Esophagus (tissue), 2 donors: ENCODE measurements around the gene GPC3. TPM values are rescaled to one million over a fixed set of nuclear protein-coding genes. Genes with fewer than 3 reads are reported as not detected.
"Not testable (repeated sequence)": the region's sequence is repeated elsewhere in the genome, so short reads cannot be mapped to it uniquely, and the experiment has no call there.

Experiments used
- H3K27ac ChIP-seq, 2 donors: one replicate each; pipeline ENCODE4 v1.5.1; 2013; ENCODE audit warnings: low read depth in 2 of 2, mild to moderate bottlenecking in 2 of 2, inconsistent platforms in 1 of 2, low read length in 1 of 2, moderate library complexity in 1 of 2
- H3K27me3 ChIP-seq, 2 donors: one replicate each; pipeline ENCODE4 v1.6.1; 2013; ENCODE audit warnings: low read length in 2 of 2, control low read depth in 1 of 2, mild to moderate bottlenecking in 1 of 2; ENCODE audit not compliant: insufficient read depth in 2 of 2, control insufficient read depth in 1 of 2
- H3K36me3 ChIP-seq, 2 donors: one replicate each; pipeline ENCODE4 v1.6.1; 2013; ENCODE audit warnings: low read length in 1 of 2; ENCODE audit not compliant: control insufficient read depth in 2 of 2, insufficient read depth in 2 of 2
- H3K4me1 ChIP-seq, 2 donors: one replicate each; pipeline ENCODE4 v1.6.1; 2013; ENCODE audit warnings: low read length in 1 of 2; ENCODE audit not compliant: control insufficient read depth in 2 of 2, insufficient read depth in 2 of 2
- H3K4me3 ChIP-seq, 2 donors: one replicate each; pipeline ENCODE4 v1.5.1; 2013; ENCODE audit warnings: low read length in 2 of 2, mild to moderate bottlenecking in 2 of 2, low read depth in 1 of 2, moderate library complexity in 1 of 2
- H3K9me3 ChIP-seq, 2 donors: one replicate each; pipeline ENCODE4 v1.6.1; 2013; ENCODE audit warnings: mild to moderate bottlenecking in 2 of 2, low read depth in 1 of 2, low read length in 1 of 2, moderate library complexity in 1 of 2; ENCODE audit not compliant: control insufficient read depth in 2 of 2, insufficient read depth in 1 of 2
- WGBS, 2 donors: extraction: QIAGEN DNeasy Blood & Tissue Kit; methylation state at CpG; one replicate each; pipeline ENCODE4 v1.1.7; 2013; 5-methylcytosine and 5-hydroxymethylcytosine counted together
- polyA plus RNA-seq, 2 donors: library from polyadenylated mRNA; stranded (reverse); fragments of 200-250 nt; gene quantifications; one replicate each; pipeline ENCODE4 v1.2.3, GENCODE V29; 2013
- donor health status: healthy with polysubstance abuse.
- donor health status: Bipolar disorder and iron deficiency.

The GPC3 gene
- polyA plus RNA-seq, 2 donors = 0.10 to 0.39 TPM

DNA sequence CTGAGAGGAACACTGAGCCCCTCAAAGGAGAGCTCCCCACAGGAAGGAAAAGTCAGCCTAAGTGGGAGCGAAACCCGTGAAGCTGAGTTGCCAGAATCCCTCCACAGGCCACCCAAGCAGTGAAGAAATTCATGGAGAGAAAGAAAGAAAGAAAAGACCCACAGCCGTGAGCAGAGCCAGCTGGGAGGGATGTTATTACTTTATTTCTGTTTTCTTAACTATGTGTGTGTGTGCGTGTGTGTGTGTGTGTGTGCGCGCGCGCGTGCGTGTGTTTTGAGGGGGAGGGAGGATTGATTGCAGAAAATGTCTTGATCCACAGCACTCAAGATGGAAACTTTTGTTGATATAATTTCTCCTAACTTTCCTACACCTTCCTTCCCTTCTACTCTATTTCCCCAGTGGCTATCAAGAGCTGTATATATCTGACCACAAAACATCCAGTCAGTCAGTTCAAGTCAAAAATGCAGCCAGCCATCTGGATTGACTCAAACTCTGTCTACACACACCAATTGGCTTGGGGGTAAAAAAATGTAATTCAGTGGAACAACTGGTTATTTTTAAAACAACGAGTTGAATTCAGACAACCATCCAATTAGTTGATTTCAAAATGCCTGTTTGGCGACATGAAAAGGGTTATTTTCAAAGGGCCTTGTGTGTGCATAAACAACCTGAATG, 13.8 kb upstream of the GPC3 start:
- H3K36me3 ChIP-seq = no peaks in the 10 kb centered on the region
- H3K4me1 ChIP-seq = no peaks in the 10 kb centered on the region
- H3K27me3 ChIP-seq = no peaks in the 10 kb centered on the region
- WGBS, 2 donors = 63 to 64% methylated on average over 12 of the region's 12 CpGs
- H3K27ac ChIP-seq = no peak overlapping the region
- H3K4me3 ChIP-seq = no peak overlapping the region
- no peaks in the 10 kb centered on the region for H3K9me3 ChIP-seq

- Histone ChIP-seq H3K4me1 (no peaks in the 10 kb centered on the region), H3K27me3 (peaks cover 0 to 4% of the 10 kb centered on the region in 2 donors), H3K27ac (no peak overlapping the region), H3K4me3 (no peak overlapping the region), H3K9me3 (no peaks in the 10 kb centered on the region), H3K36me3 (no peaks in the 10 kb centered on the region)
Measured at GRCh38 chrX:133995759-133996158, 10.4 kb upstream of the GPC3 start.

DNA sequence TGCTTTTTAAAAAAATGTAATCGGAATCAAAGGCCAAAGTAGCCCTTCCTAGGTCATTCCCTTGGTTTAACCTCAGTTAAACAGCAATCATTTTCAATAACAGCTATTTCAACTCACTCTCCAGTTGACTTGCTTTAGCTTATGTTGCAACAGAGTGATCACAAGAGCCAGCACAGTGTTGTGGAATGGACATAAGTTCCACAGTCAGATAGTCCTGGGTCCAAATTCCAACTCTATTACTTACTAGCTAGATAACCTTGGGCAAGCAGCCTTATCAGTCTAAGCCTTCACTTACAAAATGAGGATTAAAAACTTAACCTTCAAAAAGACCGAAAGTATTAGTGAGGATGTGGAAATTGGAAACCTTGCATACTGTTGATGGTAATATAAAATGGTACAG, 9.2 kb upstream of the GPC3 start:
- no peak overlapping the region for H3K4me3 ChIP-seq
- WGBS, 2 donors = 56 to 88% methylated on average over 2 of the region's 2 CpGs
- no peaks in the 10 kb centered on the region for H3K4me1 ChIP-seq
- peaks cover 0 to 4% of the 10 kb centered on the region in 2 donors for H3K27me3 ChIP-seq
- no peaks in the 10 kb centered on the region for H3K36me3 ChIP-seq
- H3K27ac ChIP-seq = no peak overlapping the region
- H3K9me3 ChIP-seq = no peaks in the 10 kb centered on the region

DNA sequence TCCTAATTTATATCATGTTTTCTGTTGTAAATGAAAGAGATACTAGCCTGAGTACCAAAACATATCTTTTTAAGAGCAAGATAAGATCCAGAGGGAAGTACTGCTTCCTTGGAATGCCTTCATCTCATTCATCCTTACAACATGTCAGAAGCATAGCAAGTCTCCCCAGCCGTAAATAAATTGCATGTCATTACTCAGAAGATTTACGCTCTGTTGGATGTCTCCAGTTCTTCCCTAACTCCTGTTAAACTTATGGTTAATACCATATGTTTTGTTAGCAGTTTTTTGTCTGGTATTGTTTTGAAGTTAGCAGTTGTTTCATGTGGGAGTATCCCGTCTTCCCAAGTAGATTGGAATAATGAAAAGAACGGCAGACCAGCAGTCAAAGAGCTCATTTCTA, 7.5 kb upstream of the GPC3 start:
- H3K27me3 ChIP-seq = peaks cover 0 to 4% of the 10 kb centered on the region in 2 donors
- no peaks in the 10 kb centered on the region for H3K36me3 ChIP-seq
- no peak overlapping the region for H3K27ac ChIP-seq
- 70 to 75% methylated on average over 4 of the region's 4 CpGs for WGBS, 2 donors
- H3K4me1 ChIP-seq = no peaks in the 10 kb centered on the region
- no peak overlapping the region for H3K4me3 ChIP-seq
- no peaks in the 10 kb centered on the region for H3K9me3 ChIP-seq

GRCh38 chrX:133991814-133992213, 6.4 kb upstream of the GPC3 start:
- Histone ChIP-seq H3K9me3 (no peaks in the 10 kb centered on the region), H3K36me3 (no peaks in the 10 kb centered on the region), H3K4me1 (no peaks in the 10 kb centered on the region), H3K27ac (no peak overlapping the region), H3K4me3 (no peak overlapping the region), H3K27me3 (peaks cover 0 to 4% of the 10 kb centered on the region in 2 donors)
- WGBS, 2 donors = 69 to 87% methylated on average over 5 of the region's 5 CpGs

GRCh38 chrX:133991057-133991456, 5.7 kb upstream of the GPC3 start:
- WGBS, 2 donors = 89 to 95% methylated on average over 3 of the region's 3 CpGs
- H3K27me3 ChIP-seq, H3K4me1 ChIP-seq, H3K27ac ChIP-seq, H3K9me3 ChIP-seq, H3K4me3 ChIP-seq, H3K36me3 ChIP-seq: not testable (repeated sequence)

DNA sequence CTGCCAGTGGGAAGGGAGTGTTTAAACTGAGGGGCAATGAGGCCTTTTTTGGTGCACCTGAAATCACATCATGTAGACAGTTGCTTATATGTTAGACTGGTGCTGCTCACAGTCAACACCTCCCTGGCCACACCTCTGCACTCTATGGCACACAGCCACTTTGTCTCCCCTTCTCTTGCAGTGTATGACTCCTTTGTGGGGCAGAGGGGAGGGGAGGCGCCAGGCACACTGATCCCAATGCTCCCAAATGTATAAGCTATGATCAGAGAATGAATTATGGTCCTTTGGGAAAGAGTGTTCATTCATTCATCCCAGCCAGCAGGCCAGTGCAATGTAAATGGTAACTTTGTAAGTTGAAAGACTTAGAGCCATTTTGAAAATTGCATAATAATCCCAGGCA, 4.6 kb upstream of the GPC3 start:
- H3K9me3 ChIP-seq = no peaks in the 10 kb centered on the region
- peaks cover 0 to 4% of the 10 kb centered on the region in 2 donors for H3K4me1 ChIP-seq
- no peaks in the 10 kb centered on the region for H3K36me3 ChIP-seq
- WGBS, 2 donors = 67 to 71% methylated on average over 1 of the region's 1 CpG
- H3K27me3 ChIP-seq = peaks cover 0 to 4% of the 10 kb centered on the region in 2 donors
- no peak overlapping the region for H3K27ac ChIP-seq
- H3K4me3 ChIP-seq = no peak overlapping the region

DNA sequence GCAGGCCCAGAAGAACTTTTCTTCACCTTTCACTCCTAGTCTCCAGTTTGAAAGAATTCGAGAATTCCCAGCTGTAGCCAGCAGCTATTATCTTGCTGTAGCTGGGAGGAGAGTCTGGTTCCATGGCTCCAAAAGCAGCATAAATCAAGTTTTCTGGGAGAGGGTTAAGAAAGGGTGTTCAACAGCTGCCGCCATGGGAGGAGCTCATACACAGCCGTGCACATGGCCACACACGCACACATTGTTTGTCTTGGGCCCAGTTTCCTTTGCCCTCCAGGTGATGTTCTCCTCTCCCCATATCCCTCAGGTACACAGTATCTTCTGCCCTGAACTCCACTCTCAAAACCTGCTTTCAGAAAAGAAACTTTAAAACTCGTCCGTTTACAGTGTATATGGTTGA, 4.1 kb upstream of the GPC3 start:
- peaks cover 0 to 4% of the 10 kb centered on the region in 2 donors for H3K27me3 ChIP-seq
- no peak overlapping the region for H3K27ac ChIP-seq
- H3K4me3 ChIP-seq = no peak overlapping the region
- WGBS, 2 donors = 48 to 54% methylated on average over 6 of the region's 6 CpGs
- no peaks in the 10 kb centered on the region for H3K9me3 ChIP-seq
- H3K4me1 ChIP-seq = peaks cover 0 to 6% of the 10 kb centered on the region in 2 donors
- no peaks in the 10 kb centered on the region for H3K36me3 ChIP-seq

DNA sequence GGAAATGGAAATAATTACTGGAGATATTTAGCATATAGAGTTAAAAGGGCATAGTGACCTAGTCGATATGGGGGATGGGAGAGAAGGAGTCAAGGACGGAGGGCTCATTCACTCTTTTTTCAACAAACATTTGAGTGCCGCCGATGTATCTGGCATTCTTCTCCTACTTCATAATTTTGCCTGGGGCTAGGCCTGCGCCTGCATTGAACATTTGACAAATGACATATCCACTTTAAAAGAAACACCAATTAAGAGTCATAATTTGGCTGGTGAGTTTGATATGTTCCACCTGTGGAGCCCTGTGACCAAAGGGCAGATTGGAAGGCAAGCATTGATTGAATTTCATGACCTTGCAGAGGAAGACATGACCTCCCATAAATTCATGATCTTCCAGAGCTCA, 2.6 kb upstream of the GPC3 start:
- H3K4me1 ChIP-seq = peaks cover 0 to 6% of the 10 kb centered on the region in 2 donors
- peaks cover 2 to 6% of the 10 kb centered on the region in 2 donors for H3K27me3 ChIP-seq
- H3K27ac ChIP-seq = no peak overlapping the region
- no peaks in the 10 kb centered on the region for H3K36me3 ChIP-seq
- no peak overlapping the region for H3K4me3 ChIP-seq
- H3K9me3 ChIP-seq = no peaks in the 10 kb centered on the region
- WGBS, 2 donors = 51 to 73% methylated on average over 5 of the region's 5 CpGs

GRCh38 chrX:133987188-133987587, 1.8 kb upstream of the GPC3 start:
- Histone ChIP-seq H3K4me1 (peaks cover 0 to 6% of the 10 kb centered on the region in 2 donors), H3K27me3 (peaks cover 2 to 6% of the 10 kb centered on the region in 2 donors), H3K36me3 (no peaks in the 10 kb centered on the region), H3K27ac (no peak overlapping the region), H3K9me3 (no peaks in the 10 kb centered on the region), H3K4me3 (no peak overlapping the region)
- WGBS, 2 donors = 70 to 84% methylated on average over 6 of the region's 6 CpGs
